ENCODE measurements around the gene GABRQ.

- TF ChIP-seq EZH2 (IDR thresholded peaks at IDR 0.05; ENCODE audit: low read length, missing control alignments) (no peak), CTCF (conservative IDR thresholded peaks at IDR 0.05 in 1 of 2, IDR thresholded peaks at IDR 0.05 in 1 of 2; ENCODE audit: low read depth in 1 of 2, low read length in 2 of 2) (no peak)
Measured at GRCh38 chrX:152641256-152641875, 3.7 kb downstream of the GABRQ start.

Measured in fibroblast of lung (primary cell).